Activated naive CD4-positive, alpha-beta T cell (primary cell): ENCODE measurements around the gene PNMA6E.

Experiments
- DNase-seq, 4 experiments: peaks; one replicate each; lab custom pipeline; 2025; lab: John Stamatoyannopoulos, UW

The PNMA6E gene

DNA sequence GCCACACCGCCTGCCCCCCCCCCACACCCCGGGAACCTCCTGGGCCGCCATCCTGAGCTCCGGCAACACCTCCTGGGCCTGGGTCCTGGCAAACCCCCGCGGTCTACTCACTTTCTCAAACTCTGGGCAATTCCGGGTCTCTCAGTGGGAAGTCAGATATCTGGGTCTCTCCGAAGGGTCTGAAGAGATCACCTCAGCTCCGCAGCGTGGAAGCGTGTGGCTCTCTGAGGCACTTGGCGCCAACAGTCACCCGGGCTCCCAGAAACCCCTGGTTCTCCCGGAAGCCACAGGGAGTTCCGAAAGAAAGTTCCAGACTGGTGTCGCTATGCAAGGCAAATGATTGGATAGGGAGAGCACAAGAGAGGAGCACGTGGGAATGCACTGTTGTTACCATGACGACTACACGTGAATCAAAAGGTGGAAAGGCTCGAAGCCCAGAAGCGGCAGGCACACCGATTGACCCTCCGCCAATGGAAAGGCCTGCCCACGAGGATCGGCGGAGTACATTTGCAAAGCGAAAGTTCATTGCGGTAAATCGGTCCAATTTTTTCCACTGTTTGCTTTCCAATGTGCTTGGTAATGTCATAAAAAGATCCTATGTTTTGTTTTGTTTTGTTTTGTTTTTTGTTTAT lies at the start of gene PNMA6E:
Gene PNMA6E (minus strand): TSS at position 218 of the 632 bp plus-strand sequence. CDS start 2,501 bp downstream, outside the sequence.
- no peak for DNase-seq

DNA sequence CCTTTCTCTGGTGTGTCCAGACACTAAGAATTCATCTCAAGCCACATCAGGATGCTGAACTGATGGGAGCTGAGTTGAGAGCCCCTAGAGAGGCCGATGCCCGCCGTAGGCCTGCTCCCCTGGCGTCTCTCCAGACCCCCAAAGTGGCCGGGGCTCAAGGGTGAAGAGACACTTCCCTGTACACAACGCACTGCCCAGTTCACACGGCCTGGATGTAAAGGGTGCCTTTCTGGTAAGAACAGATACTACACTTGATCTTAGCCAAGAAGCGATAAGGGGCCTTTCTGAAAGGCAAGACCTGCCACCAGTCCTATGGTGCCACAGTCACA lies 49.8 kb upstream of the PNMA6E start:
- DNase-seq = no peak

GRCh38 chrX:153450114-153450948 lies 49.2 kb upstream of the PNMA6E start:
- no peak for DNase-seq

- DNase-seq = no peak
These were observed 48.4 kb upstream of the PNMA6E start for GRCh38 chrX:153449368-153450113.

DNA sequence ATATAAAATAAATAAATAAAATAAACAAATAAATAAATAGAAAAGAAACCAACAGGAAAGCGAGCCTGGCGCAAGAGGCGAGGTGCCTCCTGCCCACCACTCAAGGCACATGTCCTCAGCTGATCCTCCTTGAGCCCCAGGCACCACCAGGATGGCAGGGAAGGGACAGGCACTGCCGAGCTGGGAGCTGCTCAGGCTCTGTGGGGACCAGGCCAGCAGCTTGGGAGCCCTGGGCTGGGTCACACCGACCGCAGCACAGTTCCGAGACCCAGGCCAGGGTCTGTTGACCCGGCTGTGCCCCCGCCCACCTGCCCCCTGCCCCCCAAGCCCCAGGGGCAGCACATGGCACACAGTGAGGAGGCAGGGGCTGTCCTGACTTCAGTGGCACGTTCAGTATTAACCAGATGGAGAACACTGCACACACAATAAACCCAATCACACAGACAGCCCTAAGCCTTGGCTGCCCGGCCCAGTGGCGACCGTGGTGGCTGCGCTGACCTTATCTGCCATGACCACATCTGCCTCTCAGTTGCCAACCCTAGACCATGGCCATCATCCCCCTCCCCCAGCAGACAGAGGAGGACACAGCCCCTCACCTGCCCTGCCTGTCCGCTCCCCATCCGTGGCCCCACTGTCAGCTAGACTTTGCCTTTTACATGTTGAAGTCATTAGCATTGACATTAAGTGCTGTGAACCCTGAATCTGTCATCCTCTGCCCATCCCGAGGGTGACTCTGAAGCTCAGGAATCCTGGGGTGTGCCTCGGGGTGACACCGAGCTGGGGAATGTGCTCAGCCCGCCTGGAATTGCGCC lies 47.6 kb upstream of the PNMA6E start:
- no peak for DNase-seq

DNA sequence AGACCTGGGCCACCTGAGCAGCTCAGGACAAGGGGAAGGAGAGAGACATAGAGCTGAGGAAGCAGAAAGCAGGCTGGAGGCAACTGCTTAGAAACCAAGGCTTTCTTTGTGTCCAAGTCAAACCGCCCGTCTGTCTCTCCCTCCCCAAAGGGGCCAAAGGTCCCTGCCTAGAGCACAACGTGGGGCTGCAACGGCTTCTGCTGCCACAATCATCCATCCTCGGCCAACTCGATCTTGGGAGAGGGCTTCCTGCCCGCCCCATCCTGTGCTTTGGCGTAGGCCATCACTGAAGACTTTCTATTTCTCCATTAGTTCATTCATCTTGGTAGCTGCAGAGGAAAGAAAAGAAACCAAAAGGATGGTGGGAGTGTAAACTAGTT lies 46.4 kb upstream of the PNMA6E start:
- no peak for DNase-seq

- DNase-seq = no peak
These were observed 45.9 kb upstream of the PNMA6E start for GRCh38 chrX:153446950-153447580.

- DNase-seq = no peak
These were observed 45.4 kb upstream of the PNMA6E start for GRCh38 chrX:153446636-153446936.

DNA sequence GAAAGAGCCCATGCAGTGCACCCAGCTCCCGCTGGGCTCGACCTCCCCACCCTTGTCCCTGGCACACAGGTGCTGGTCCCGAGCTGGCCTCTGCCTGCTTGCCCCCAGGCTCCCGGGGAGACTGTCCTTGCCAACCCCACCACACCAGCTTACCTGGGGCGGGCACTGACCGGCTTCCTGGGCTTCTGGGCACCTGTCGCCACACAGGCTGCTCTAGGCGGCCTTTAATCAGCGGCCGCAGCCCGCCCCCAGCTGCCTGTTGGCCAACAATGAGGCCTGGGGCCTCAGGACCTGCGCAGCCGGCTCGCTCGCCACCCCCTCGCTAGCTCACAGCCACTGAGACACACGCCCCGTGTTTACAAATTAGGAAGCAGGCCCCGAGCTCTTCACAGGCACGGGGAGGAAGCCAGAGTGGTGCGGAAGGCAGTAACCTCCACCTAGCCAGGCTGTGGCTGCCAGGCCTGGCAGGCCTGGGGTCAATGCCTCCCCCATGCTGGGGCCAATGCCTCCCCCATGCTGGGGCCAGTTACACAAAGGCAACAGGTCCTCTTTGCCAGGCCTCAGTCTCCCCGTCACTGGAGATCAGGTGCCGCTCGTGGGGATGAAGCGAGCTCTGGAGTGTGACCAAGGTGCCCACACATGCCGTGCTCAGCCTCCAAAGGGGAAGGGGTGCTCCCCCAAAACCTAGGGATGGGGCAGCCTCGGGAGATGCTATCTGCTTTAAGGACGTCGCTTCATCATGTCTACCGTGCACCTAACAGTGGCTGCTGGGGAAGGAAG lies 44.9 kb upstream of the PNMA6E start, which contains the start of gene TREX2:
Gene TREX2 (minus strand): TSS at position 201 of the 780 bp plus-strand sequence. CDS start 626 bp downstream, outside the sequence.
- no peak for DNase-seq

DNA sequence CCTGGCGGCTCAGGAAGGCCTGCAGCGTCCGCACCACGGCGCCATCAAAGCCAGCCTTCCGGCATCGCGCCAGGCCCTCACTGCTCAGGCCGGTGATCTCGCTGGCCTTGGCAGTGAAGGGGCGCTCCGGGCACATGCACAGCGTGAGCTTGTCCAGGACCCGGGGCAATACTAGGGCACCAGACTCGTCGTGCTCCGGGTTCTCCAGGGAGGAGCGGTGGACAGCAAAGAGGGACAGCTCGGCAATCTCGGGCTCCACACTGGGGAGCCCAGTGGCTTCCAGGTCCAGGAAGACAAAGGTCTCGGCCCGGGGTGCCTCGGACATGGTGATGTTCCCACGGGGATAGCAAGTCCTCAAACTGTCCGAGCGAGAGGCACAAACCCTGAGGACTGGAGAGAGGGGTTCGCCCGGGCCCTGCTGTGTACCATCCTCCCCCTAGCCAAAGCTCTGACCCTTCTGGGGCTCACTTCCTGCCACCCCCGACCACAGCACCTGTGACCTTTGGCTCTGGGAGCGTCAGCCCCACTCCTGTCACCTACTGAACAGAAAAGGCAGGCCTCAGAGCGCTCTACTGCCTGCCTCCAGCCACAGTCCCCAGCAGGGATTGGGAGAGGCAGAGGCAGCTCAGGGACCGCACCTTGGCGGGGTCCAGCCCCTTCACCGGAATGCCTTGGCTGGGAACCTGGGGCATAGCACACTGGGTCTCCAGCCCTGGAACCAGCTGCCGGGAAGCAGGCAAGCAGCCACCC lies 44.1 kb upstream of the PNMA6E start:
- DNase-seq = no peak

DNA sequence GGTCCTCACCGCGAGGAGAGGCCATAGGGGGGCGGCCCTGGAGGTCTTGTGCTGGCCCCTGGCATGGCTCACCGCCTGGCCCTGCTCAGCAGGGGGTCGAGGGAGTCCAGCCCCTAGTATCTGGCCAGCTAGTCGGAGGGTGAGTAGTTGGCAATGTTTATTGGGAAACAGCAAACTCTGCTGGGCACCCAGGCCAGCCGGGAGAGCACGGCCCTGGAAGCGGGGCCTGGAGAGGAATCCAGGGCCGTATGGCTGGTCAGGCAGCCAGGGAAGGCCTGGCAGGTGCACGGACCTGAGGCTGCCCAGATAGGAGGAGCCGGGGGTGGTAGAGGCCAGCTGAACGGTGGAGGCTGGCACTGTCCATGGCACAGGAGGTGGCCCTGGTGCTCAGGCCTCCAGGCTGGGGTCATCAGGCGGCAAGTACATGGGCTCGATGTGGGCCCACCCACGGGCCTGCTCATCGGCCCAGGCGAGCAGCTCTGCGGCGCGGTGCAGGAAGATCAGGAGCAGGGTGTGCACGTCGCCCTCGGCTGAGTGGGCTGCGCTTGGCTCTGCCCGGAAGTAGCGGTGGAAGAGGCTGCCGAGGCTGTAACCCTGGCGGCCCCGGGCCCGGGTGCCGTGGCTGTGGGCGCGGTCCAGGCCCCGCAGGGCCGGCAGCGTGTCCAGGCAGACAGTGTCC lies 43.3 kb upstream of the PNMA6E start:
- no peak for DNase-seq

GRCh38 chrX:153443476-153444332 lies 42.6 kb upstream of the PNMA6E start:
- no peak for DNase-seq

DNA sequence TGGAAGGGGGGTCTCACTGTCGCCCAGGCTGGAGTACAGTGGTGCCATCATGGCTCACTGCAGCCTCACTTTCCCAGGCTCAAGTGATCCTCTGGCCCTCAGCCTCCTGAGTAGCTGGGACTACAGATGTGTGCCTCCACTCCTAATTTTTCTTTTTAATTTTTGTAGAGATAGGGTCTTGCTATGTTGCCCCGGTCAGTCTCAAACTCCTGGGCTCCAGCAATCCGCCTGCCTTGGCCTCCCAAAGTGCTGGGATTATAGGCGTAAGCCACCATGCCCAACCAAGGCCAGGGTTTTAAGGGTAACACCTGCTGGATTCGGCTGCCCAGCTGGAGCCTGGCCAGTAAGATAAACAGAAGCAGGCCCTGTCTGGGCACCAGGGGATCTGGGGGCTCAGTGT lies 41.3 kb upstream of the PNMA6E start:
- DNase-seq = no peak

GRCh38 chrX:153441981-153442380 lies 40.8 kb upstream of the PNMA6E start:
- no peak for DNase-seq

GRCh38 chrX:153441296-153441695 lies 40.1 kb upstream of the PNMA6E start:
- no peak for DNase-seq

GRCh38 chrX:153440556-153441135 lies 39.5 kb upstream of the PNMA6E start:
- no peak for DNase-seq

GRCh38 chrX:153439977-153440376 lies 38.8 kb upstream of the PNMA6E start:
- no peak for DNase-seq

- no peak for DNase-seq
These were observed 37.4 kb upstream of the PNMA6E start for GRCh38 chrX:153438532-153438931.
